Activated naive CD8-positive, alpha-beta T cell treated with anti-CD3 and anti-CD28 coated beads, Interleukin-2, amount 10 ng/mL, durations not matched to agents 7 days and 5 days (primary cell): ENCODE measurements around the gene ITGBL1. TPM values are rescaled to one million over a fixed set of nuclear protein-coding genes. Genes with fewer than 3 reads are reported as not detected.
"Not testable (repeated sequence)": the region's sequence is repeated elsewhere in the genome, so short reads cannot be mapped to it uniquely, and the experiment has no call there.

Experiments used
- ATAC-seq: fragments of 150-1000 bp; cut with Tn5 transposase; one replicate; pipeline ENCODE4 v1.10.0; 2021; ENCODE audit warnings: low read depth, moderate library complexity
- POLR2A ChIA-PET: fragments of 350-600 bp; sonication (Branson Sonifier 250); formaldehyde crosslinking; loops from one replicate; lab custom pipeline; 2021; ENCODE audit warnings: antibody characterized with exemption; lab: Charles Lee
- DNase-seq: peaks from one replicate; pipeline ENCODE4 v3.0.0; 2021
- H3K27ac Mint-ChIP-seq: one replicate; pipeline ENCODE4 v1.8.0; 2022; ENCODE audit warnings: mild to moderate bottlenecking, mixed read lengths
- H3K27me3 Mint-ChIP-seq: one replicate; pipeline ENCODE4 v1.8.0; 2022; ENCODE audit warnings: mild to moderate bottlenecking, moderate library complexity, mixed read lengths
- H3K36me3 Mint-ChIP-seq: one replicate; pipeline ENCODE4 v1.8.0; 2021; ENCODE audit warnings: mild to moderate bottlenecking, mixed read lengths
- H3K4me1 Mint-ChIP-seq: one replicate; pipeline ENCODE4 v1.8.0; 2021; ENCODE audit warnings: mixed read lengths
- H3K4me3 Mint-ChIP-seq: one replicate; pipeline ENCODE4 v1.8.0; 2022; ENCODE audit warnings: mild to moderate bottlenecking, moderate library complexity, mixed read lengths
- H3K9me3 Mint-ChIP-seq: one replicate; pipeline ENCODE4 v1.8.0; 2021; ENCODE audit warnings: mixed read lengths
- total RNA-seq, 2 experiments: library from RNA; stranded (reverse); gene quantifications; one replicate each; pipeline ENCODE4 v1.2.3, GENCODE V29; 2021

The ITGBL1 gene
- total RNA-seq, 2 experiments from 2014 or later: not detected

GRCh38 chr13:101530293-101530692 is 77.8 kb downstream of the ITGBL1 start:
- POLR2A ChIA-PET: no interaction called here
- Mint-ChIP-seq H3K4me1 (peaks cover 2% of the 10 kb centered on the region), H3K9me3 (peaks cover 2% of the 10 kb centered on the region), H3K4me3 (no peak overlapping the region), H3K36me3 (no peaks in the 10 kb centered on the region), H3K27me3 (peaks cover 21% of the 10 kb centered on the region), H3K27ac (no peak overlapping the region)
- DNase-seq (no peak), ATAC-seq (no peak)

GRCh38 chr13:101535192-101535746 is 82.8 kb downstream of the ITGBL1 start:
- Mint-ChIP-seq H3K27me3 (peaks cover 14% of the 10 kb centered on the region), H3K4me3 (no peak overlapping the region)
- no peak for ATAC-seq

GRCh38 chr13:101536079-101536478 is 83.6 kb downstream of the ITGBL1 start:
- no peak overlapping the region for H3K27ac Mint-ChIP-seq
- no peaks in the 10 kb centered on the region for H3K9me3 Mint-ChIP-seq
- H3K4me3 Mint-ChIP-seq: no peak overlapping the region
- H3K36me3 Mint-ChIP-seq: no peaks in the 10 kb centered on the region
- peaks cover 13% of the 10 kb centered on the region for H3K27me3 Mint-ChIP-seq
- DNase-seq (no peak), ATAC-seq (no peak)
- H3K4me1 Mint-ChIP-seq: no peaks in the 10 kb centered on the region
- POLR2A ChIA-PET: no interaction called here

More at GRCh38 chr13:101535192-101535746, 82.8 kb downstream of the ITGBL1 start:
- DNase-seq: no peak
- Mint-ChIP-seq H3K4me1 (no peaks in the 10 kb centered on the region), H3K27ac (no peak overlapping the region), H3K9me3 (no peaks in the 10 kb centered on the region), H3K36me3 (no peaks in the 10 kb centered on the region)
- POLR2A ChIA-PET: no interaction called here

- ATAC-seq, DNase-seq, H3K27ac Mint-ChIP-seq, H3K4me3 Mint-ChIP-seq, H3K36me3 Mint-ChIP-seq, H3K9me3 Mint-ChIP-seq, POLR2A ChIA-PET, H3K4me1 Mint-ChIP-seq: not testable (repeated sequence)
- peaks cover 10% of the 10 kb centered on the region for H3K27me3 Mint-ChIP-seq
Measured at GRCh38 chr13:101544544-101544943, 92.1 kb downstream of the ITGBL1 start.

GRCh38 chr13:101544979-101545378 is 92.5 kb downstream of the ITGBL1 start:
- POLR2A ChIA-PET: no interaction called here
- Mint-ChIP-seq H3K9me3 (no peaks in the 10 kb centered on the region), H3K4me1 (no peaks in the 10 kb centered on the region), H3K4me3 (no peak overlapping the region), H3K36me3 (no peaks in the 10 kb centered on the region), H3K27me3 (peaks cover 10% of the 10 kb centered on the region), H3K27ac (no peak overlapping the region)
- no peak for ATAC-seq
- DNase-seq: no peak

GRCh38 chr13:101545521-101545920 is 93.0 kb downstream of the ITGBL1 start:
- DNase-seq (no peak), ATAC-seq (no peak)
- POLR2A ChIA-PET: no interaction called here
- no peaks in the 10 kb centered on the region for H3K4me1 Mint-ChIP-seq
- no peak overlapping the region for H3K27ac Mint-ChIP-seq
- H3K4me3 Mint-ChIP-seq: no peak overlapping the region
- peaks cover 10% of the 10 kb centered on the region for H3K27me3 Mint-ChIP-seq
- no peaks in the 10 kb centered on the region for H3K9me3 Mint-ChIP-seq
- no peaks in the 10 kb centered on the region for H3K36me3 Mint-ChIP-seq

- H3K27me3 Mint-ChIP-seq: peaks cover 11% of the 10 kb centered on the region
- no peaks in the 10 kb centered on the region for H3K36me3 Mint-ChIP-seq
- H3K27ac Mint-ChIP-seq: no peak overlapping the region
- DNase-seq: no peak
- no peaks in the 10 kb centered on the region for H3K9me3 Mint-ChIP-seq
- POLR2A ChIA-PET: no interaction called here
- no peak overlapping the region for H3K4me3 Mint-ChIP-seq
- H3K4me1 Mint-ChIP-seq: no peaks in the 10 kb centered on the region
- ATAC-seq: no peak
Measured at GRCh38 chr13:101552286-101552685, 99.8 kb downstream of the ITGBL1 start.

GRCh38 chr13:101552786-101553185 is 100.3 kb downstream of the ITGBL1 start:
- Mint-ChIP-seq H3K27ac (no peak overlapping the region), H3K36me3 (no peaks in the 10 kb centered on the region), H3K27me3 (peaks cover 11% of the 10 kb centered on the region), H3K4me1 (no peaks in the 10 kb centered on the region), H3K9me3 (no peaks in the 10 kb centered on the region), H3K4me3 (no peak overlapping the region)
- DNase-seq (no peak), ATAC-seq (no peak)
- POLR2A ChIA-PET: no interaction called here

- peaks cover 18% of the 10 kb centered on the region for H3K27me3 Mint-ChIP-seq
- H3K4me1 Mint-ChIP-seq: no peaks in the 10 kb centered on the region
- H3K27ac Mint-ChIP-seq: no peak overlapping the region
- POLR2A ChIA-PET: no interaction called here
- no peak overlapping the region for H3K4me3 Mint-ChIP-seq
- ATAC-seq: no peak
- DNase-seq: no peak
- no peaks in the 10 kb centered on the region for H3K9me3 Mint-ChIP-seq
- H3K36me3 Mint-ChIP-seq: no peaks in the 10 kb centered on the region
Measured at GRCh38 chr13:101554420-101555125, 102.1 kb downstream of the ITGBL1 start.

- ATAC-seq (no peak), DNase-seq (no peak)
- H3K4me3 Mint-ChIP-seq: no peak overlapping the region
- POLR2A ChIA-PET: no interaction called here
- no peaks in the 10 kb centered on the region for H3K9me3 Mint-ChIP-seq
- H3K27me3 Mint-ChIP-seq: peaks cover 24% of the 10 kb centered on the region
- H3K36me3 Mint-ChIP-seq: no peaks in the 10 kb centered on the region
- H3K27ac Mint-ChIP-seq: no peak overlapping the region
- H3K4me1 Mint-ChIP-seq: no peaks in the 10 kb centered on the region
Measured at GRCh38 chr13:101555610-101556009, 103.1 kb downstream of the ITGBL1 start.

GRCh38 chr13:101556676-101557123 is 104.2 kb downstream of the ITGBL1 start:
- no peaks in the 10 kb centered on the region for H3K9me3 Mint-ChIP-seq
- H3K27me3 Mint-ChIP-seq: peaks cover 28% of the 10 kb centered on the region
- H3K4me3 Mint-ChIP-seq: no peak overlapping the region
- no peak overlapping the region for H3K27ac Mint-ChIP-seq
- H3K36me3 Mint-ChIP-seq: no peaks in the 10 kb centered on the region
- no peak for ATAC-seq
- no peak for DNase-seq
- H3K4me1 Mint-ChIP-seq: no peaks in the 10 kb centered on the region
- POLR2A ChIA-PET: no interaction called here

GRCh38 chr13:101565317-101565716 is 112.8 kb downstream of the ITGBL1 start:
- no peak for ATAC-seq

GRCh38 chr13:101567841-101568240 is 115.4 kb downstream of the ITGBL1 start:
- no peaks in the 10 kb centered on the region for H3K9me3 Mint-ChIP-seq
- H3K36me3 Mint-ChIP-seq: no peaks in the 10 kb centered on the region
- POLR2A ChIA-PET: no interaction called here
- H3K27me3 Mint-ChIP-seq: peaks cover 4% of the 10 kb centered on the region
- DNase-seq (no peak), ATAC-seq (no peak)
- H3K27ac Mint-ChIP-seq: no peak overlapping the region
- no peak overlapping the region for H3K4me3 Mint-ChIP-seq
- no peaks in the 10 kb centered on the region for H3K4me1 Mint-ChIP-seq

More at GRCh38 chr13:101565317-101565716, 112.8 kb downstream of the ITGBL1 start:
- no peak for DNase-seq
- H3K4me3 Mint-ChIP-seq: no peak overlapping the region
- peaks cover 13% of the 10 kb centered on the region for H3K27me3 Mint-ChIP-seq
- H3K36me3 Mint-ChIP-seq: no peaks in the 10 kb centered on the region
- no peaks in the 10 kb centered on the region for H3K4me1 Mint-ChIP-seq
- POLR2A ChIA-PET: no interaction called here
- no peaks in the 10 kb centered on the region for H3K9me3 Mint-ChIP-seq
- no peak overlapping the region for H3K27ac Mint-ChIP-seq

- Mint-ChIP-seq H3K9me3 (no peaks in the 10 kb centered on the region), H3K4me1 (no peaks in the 10 kb centered on the region), H3K27me3 (peaks cover 2% of the 10 kb centered on the region), H3K36me3 (no peaks in the 10 kb centered on the region), H3K4me3 (no peak overlapping the region), H3K27ac (no peak overlapping the region)
- DNase-seq: no peak
- POLR2A ChIA-PET: no interaction called here
- no peak for ATAC-seq
Measured at GRCh38 chr13:101569807-101570206, 117.3 kb downstream of the ITGBL1 start.
